ENCODE results near the gene RAB1B.

DNA sequence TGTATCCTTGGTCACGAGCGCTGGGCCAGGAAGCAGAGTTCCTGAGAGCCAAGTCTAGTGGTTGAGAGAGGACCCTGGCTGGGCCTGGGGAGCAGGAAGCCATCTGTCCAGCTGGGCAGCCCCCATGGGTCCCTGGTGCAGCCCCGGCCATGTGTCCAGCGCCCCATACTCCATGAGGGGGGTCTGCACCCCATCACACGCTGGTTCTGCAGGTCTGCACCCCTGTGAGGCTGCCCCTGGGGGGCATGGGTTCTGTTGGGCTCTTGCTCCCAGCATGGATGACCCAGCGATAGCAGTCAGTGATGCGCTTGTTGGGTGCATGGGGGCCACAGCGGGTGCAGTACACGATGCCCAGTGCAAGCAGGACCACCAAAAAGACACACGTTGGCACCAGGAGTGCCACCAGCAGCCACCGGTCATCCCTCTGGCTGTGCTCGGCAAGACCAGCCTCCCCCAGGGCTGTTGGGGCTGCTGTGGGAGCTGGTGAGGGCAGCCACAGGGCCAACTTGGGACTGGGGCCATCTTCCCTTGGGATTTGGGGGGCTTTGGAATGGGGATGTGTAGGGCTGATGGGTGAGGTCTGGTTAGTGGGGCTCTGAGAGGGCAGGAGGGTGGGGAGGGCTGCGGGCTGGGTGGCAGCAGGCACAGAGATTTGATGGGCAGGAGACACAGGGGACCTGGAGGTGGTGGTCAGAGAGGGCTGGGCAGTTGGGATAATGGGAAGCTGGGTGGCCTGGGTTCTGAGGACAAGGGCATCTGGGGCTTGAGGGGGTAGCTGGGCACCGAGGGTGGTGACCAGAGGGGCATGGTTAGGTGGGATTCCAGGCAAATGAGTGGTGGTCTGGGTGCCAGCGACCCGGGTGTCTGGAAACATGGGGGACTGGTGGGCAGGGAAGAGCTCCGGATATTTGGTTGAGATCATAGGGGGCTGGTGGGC lies 46.4 kb downstream of the RAB1B start:
- no peak for TF ChIP-seq HDGF (IDR thresholded peaks at IDR 0.05)
- TF ChIP-seq, protein P1, sequence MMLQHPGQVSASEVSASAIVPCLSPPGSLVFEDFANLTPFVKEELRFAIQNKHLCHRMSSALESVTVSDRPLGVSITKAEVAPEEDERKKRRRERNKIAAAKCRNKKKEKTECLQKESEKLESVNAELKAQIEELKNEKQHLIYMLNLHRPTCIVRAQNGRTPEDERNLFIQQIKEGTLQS (IDR thresholded peaks at IDR 0.05; ENCODE audit: borderline replicate concordance, extremely low read depth, low read depth, low read length) = no peak
- TF ChIP-seq USF2 (IDR thresholded peaks at IDR 0.05; ENCODE audit: borderline replicate concordance, low read depth, low read length) = no peak
- TF ChIP-seq TAF1 (IDR thresholded peaks at IDR 0.05; ENCODE audit: borderline replicate concordance, low read depth, low read length) = no peak
- no peak for TF ChIP-seq POU2F2 (IDR thresholded peaks at IDR 0.05; ENCODE audit: borderline replicate concordance, low read depth, low read length)
- no peak for TF ChIP-seq EP300 (IDR thresholded peaks at IDR 0.05; ENCODE audit: borderline replicate concordance in 1 of 2, control insufficient read depth in 1 of 2, low read depth in 2 of 2, low read length in 2 of 2)
- TF ChIP-seq SPI1 (IDR thresholded peaks at IDR 0.05; ENCODE audit: borderline replicate concordance, insufficient read depth, low read depth, low read length) = no peak
- TF ChIP-seq, protein P2, sequence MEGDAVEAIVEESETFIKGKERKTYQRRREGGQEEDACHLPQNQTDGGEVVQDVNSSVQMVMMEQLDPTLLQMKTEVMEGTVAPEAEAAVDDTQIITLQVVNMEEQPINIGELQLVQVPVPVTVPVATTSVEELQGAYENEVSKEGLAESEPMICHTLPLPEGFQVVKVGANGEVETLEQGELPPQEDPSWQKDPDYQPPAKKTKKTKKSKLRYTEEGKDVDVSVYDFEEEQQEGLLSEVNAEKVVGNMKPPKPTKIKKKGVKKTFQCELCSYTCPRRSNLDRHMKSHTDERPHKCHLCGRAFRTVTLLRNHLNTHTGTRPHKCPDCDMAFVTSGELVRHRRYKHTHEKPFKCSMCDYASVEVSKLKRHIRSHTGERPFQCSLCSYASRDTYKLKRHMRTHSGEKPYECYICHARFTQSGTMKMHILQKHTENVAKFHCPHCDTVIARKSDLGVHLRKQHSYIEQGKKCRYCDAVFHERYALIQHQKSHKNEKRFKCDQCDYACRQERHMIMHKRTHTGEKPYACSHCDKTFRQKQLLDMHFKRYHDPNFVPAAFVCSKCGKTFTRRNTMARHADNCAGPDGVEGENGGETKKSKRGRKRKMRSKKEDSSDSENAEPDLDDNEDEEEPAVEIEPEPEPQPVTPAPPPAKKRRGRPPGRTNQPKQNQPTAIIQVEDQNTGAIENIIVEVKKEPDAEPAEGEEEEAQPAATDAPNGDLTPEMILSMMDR (IDR thresholded peaks at IDR 0.05 in 2 of 3, conservative IDR thresholded peaks at IDR 0.05 in 1 of 3; ENCODE audit: control insufficient read depth in 2 of 3, extremely low read depth in 1 of 3, insufficient read depth in 1 of 3, low read depth in 3 of 3, low read length in 3 of 3) = no peak
- no peak for TF ChIP-seq SIN3A (IDR thresholded peaks at IDR 0.05; ENCODE audit: low read depth, low read length)
- TF ChIP-seq ZNF24 (IDR thresholded peaks at IDR 0.05) = no peak
